Spleen (tissue), 7 donors: Measurements from ENCODE around the gene CYP19A1.

Experiments used
- CTCF ChIP-seq, 11 experiments: fragments of 200-600 bp in 7 of 11; fragments of 450-650 bp in 4 of 11; sonication (generic) in 4 of 11; IDR thresholded peaks in 8 of 11; conservative IDR thresholded peaks in 3 of 11; 1 replicate in 7 of 11; 2 replicates in 4 of 11; pipeline versions ENCODE4 v1.4.0 to v1.8.0; 2016 to 2021; ENCODE audit warnings: antibody characterized with exemption in 11 of 11, inconsistent platforms in 4 of 11, mild to moderate bottlenecking in 1 of 11
- POLR2A ChIP-seq, 3 donors: fragments of 450-650 bp; IDR thresholded peaks; one replicate each; pipeline ENCODE4 v1.5.1; 2017; ENCODE audit warnings: antibody characterized with exemption in 3 of 3, mild to moderate bottlenecking in 1 of 3
- POLR2AphosphoS5 ChIP-seq, 3 donors: sonication (generic); formaldehyde crosslinking; IDR thresholded peaks; one replicate each; pipeline ENCODE4 v1.5.1; 2017; ENCODE audit warnings: antibody characterized with exemption in 3 of 3
- donor health status: DM: no; HTN: no; CAD: no; lungs with moderate emphysema.
- donor health status: DM: no; HTN: no; CAD: no.
- donor health status: DM: no; HTN: no; CAD: no.

DNA sequence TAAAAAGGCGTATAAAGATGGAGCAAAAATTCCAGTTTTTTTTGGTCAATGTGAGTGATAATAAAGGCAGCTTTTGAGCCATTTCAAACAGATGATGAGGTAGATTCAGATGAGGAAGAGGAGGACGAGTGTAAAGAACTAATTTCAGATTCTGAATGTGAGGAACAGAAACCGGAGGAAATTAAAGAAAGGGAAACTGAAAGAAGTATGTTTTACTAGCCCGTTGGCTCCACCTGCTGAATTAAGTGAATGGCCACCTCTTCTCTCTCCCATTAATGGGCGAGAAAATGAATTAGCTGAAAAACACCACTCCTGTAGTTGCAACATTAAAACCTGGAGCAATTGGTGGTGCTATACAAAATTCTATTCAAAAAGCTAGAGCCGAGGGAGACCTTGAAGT is 55.4 kb downstream of the CYP19A1 start:
- TF ChIP-seq CTCF (IDR thresholded peaks at IDR 0.05 in 8 of 11, conservative IDR thresholded peaks at IDR 0.05 in 3 of 11) (peak in 5 of 11 experiments; percentile 18 to 27 (median 24)), POLR2A (IDR thresholded peaks at IDR 0.05) (no peak), POLR2AphosphoS5 (IDR thresholded peaks at IDR 0.05) (no peak)
